Renal pelvis (tissue), 4 donors: ENCODE measurements around the gene FUT8. TPM values are rescaled to one million over a fixed set of nuclear protein-coding genes. Genes with fewer than 3 reads are reported as not detected.

Experiments used
- DNase-seq: peaks from one replicate; pipeline ENCODE4 v3.0.0-alpha.2; 2013
- polyA plus RNA-seq, 3 donors: library from polyadenylated mRNA; unstranded; fragments of 120-200 nt; gene quantifications; one replicate each; pipeline ENCODE4 v1.2.1, GENCODE V29; 2013; ENCODE audit not compliant: insufficient read length in 3 of 3

Gene FUT8
- polyA plus RNA-seq, 3 donors: 16.6 to 17.9 (median 17.0) TPM

- DNase-seq: no peak
Measured at GRCh38 chr14:65487783-65488494, 75.4 kb downstream of the FUT8 start.

GRCh38 chr14:65491274-65491673, 78.7 kb downstream of the FUT8 start:
- DNase-seq: no peak

- no peak for DNase-seq
Measured at GRCh38 chr14:65492266-65492665, 79.7 kb downstream of the FUT8 start.

DNA sequence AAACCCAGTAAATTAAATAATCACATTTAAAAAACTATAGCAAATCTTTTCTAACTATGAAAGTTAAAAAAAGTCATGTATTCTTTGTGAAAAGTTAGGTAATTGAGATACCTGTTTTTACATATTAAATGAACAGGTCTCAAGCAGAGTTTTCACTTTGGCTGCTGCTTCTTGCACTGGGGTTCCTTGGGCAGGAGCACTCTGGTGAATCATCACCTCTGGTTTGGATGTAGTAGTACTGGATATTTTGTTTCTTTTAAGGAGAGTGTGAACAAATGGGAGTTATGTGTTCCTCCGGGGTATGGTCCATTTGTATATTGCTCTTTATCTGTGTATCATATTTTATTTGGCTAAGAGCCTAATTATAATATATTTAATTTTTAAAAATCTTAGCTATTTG, 82.7 kb downstream of the FUT8 start:
- DNase-seq: no peak

GRCh38 chr14:65496178-65496993, 83.9 kb downstream of the FUT8 start:
- DNase-seq: no peak

DNA sequence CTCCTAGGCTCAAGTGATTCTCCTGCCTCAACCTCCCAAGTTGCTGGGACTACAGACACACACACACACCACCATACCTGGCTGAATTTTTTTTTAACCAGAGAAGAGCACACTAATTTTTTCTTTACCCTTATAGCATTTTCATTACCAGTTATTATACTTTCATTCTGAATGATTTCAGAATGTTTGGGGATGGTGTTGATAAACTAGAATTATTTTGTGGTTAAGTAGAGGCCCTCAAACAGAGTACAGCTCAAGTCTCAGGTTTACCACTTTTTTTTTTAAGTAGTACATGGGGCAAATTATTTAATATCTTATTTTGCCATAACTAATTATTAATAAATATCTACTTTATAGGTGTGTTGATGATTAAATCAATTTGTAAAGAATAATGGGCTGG, 86.6 kb downstream of the FUT8 start:
- DNase-seq: no peak

- DNase-seq: no peak
Measured at GRCh38 chr14:65500075-65500474, 87.5 kb downstream of the FUT8 start.

DNA sequence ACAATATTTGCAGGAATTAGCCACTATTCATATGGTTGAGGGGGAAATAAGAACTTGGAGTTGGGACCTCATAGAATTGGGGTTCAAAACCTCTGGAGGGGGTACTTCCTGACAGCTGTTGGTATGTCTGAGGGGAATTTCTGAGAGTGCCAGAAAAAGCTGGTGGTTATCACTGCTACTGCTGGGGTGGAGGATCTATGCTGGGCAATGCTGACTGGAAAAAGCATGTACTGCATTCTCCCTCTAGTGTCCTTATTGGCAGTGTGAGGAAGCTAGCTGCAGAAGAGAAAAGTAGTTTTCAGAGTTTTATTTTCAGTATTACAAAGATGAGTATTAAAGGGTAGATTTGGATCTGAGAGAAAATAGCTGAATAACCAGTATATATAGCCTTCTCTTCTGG, 88.8 kb downstream of the FUT8 start:
- no peak for DNase-seq

DNA sequence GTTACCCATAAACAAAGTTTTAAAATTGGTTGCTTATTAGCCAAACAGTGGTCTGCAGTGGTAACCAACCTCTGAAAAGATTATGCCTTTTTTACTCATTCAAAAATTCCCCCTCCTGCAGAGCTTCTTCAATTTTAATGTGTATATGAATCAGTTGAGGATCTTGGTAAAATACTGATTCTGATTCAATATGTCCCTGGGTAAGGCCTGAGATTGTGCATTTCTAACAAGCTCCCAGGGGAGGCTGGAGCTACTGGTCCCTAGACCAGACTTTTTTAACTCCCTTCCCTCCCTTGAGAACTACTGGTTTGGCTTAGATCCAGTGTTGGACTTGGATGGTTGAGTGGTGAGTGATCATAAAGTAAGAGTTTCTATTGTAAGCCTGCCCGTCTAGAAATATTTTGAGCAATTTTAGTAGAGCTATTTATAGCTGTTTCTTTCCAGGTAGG, 90.2 kb downstream of the FUT8 start:
- no peak for DNase-seq

- no peak for DNase-seq
Measured at GRCh38 chr14:65503771-65504170, 91.2 kb downstream of the FUT8 start.

DNA sequence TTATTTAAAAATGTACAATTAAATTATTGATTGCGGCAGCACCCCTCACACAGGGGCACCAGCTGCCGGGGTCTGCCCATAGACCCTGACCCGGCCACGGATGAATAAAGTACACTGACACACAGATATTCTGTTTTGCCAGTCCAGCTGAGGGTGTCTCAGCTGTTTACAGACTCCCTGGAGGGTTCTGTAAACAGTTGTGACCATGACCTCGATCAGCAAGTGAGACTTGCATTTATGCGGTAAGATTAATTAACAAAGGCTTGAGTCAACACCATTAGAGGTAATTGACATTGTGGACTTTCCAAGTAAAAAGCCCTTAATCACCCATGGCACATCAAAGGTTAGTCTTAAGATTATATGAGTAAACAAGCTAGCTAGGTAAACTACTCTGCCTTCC, 94.3 kb downstream of the FUT8 start:
- DNase-seq: no peak

- DNase-seq: no peak
Measured at GRCh38 chr14:65509842-65510241, 97.3 kb downstream of the FUT8 start.

DNA sequence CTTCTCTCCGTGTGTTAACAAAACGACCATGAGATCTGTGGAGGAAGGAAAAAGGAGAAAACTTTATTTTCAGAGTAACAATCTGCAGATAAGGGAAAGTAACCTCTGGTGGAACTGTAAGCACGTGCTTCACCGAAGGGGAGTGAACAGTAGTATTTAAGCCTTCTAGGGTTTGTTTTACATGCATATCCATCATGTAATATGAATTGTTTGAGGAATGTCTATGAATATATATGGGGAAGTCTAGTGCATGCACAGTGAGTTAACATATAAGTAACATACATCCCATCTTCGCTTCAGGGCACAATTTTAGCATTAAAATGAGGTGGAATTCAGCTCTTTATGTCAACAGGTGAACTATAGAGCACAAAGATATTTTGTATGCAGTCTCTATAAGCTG, 101.1 kb downstream of the FUT8 start:
- no peak for DNase-seq

- no peak for DNase-seq
Measured at GRCh38 chr14:65517635-65518542, 105.4 kb downstream of the FUT8 start.

GRCh38 chr14:65528069-65528468, 115.5 kb downstream of the FUT8 start:
- no peak for DNase-seq

DNA sequence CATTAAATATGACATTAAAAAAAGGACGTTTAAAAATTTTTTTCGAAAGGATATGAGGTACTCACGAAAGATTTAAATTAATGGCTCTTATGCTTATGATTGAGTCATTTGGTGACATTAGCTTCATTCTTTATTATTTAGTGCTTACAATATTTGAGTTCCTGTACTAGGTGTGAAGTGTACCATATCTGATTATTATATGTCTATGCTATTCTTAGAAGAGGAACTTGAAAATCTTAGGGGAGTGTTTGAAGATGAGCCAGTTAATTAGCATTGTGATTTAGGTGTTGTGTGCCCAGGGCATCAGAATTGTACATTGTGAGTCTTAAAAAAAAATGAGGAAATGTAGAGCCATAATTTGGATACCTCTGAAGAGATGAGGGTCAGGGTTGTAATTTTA, 118.6 kb downstream of the FUT8 start:
- no peak for DNase-seq

GRCh38 chr14:65533736-65534404, 121.3 kb downstream of the FUT8 start:
- DNase-seq: no peak

- no peak for DNase-seq
Measured at GRCh38 chr14:65536781-65537423, 124.4 kb downstream of the FUT8 start.

DNA sequence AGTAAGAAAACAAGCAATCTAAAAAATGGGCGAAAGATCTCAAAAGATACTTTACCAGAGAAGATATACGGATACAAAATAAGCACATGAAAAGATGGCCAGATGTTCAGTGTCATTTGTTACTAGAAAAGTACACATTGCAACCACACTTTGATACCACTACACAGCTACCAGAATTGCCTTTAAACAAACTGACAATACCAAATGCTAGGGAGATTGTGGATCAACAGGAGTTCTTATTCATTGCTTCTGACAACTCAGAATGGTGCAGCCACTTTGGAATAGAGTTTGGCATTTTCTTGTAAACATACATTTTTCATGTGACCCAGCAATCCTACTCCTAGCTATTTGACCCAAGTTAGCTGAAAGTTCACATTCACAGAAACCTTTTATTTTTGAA, 136.3 kb downstream of the FUT8 start:
- DNase-seq: no peak

- no peak for DNase-seq
Measured at GRCh38 chr14:65549429-65549828, 136.9 kb downstream of the FUT8 start.
